Measurements from ENCODE around the gene LIFR. TPM values are rescaled to one million over a fixed set of nuclear protein-coding genes. Genes with fewer than 3 reads are reported as not detected.

The LIFR gene
- total RNA-seq, 1 experiment from 2014 or later = 91.3 TPM

Small RNAs within 50 kb of the gene (microRNA-seq; reads per million reads assigned to microRNA genes)
- gene MIR3650 (ENCODE audit: unreplicated experiment) = not detected
